Measurements from ENCODE around the gene FCN2. TPM values are rescaled to one million over a fixed set of nuclear protein-coding genes. Genes with fewer than 3 reads are reported as not detected.

The FCN2 gene
- total and polyA plus RNA-seq, 2 of the 4 experiments (the other 2 are of a cell fraction), result not detected

GRCh38 chr9:134899168-134899567 is 18.6 kb downstream of the FCN2 start:
- dilution Hi-C loops (cut with HindIII; ENCODE audit: low sequenced_read_pairs, unreplicated experiment), result no loop called here
- POLR2A ChIA-PET (ENCODE audit: unreplicated experiment), result no interaction called here

More at GRCh38 chr9:134899168-134899567, 18.6 kb downstream of the FCN2 start:
- intact Hi-C loops (cut with micrococcal nuclease) (no loop called here), in situ Hi-C loops (cut with MboI; ENCODE audit: low sequenced_read_pairs) (no loop called here)
- Histone ChIP-seq H2BK5ac (ENCODE audit: low read depth, low read length, poor library complexity, severe bottlenecking) (no peak overlapping the region), H3K27me3 (ENCODE audit: control insufficient read depth, insufficient read depth, low read length) (peaks cover 12% of the 10 kb centered on the region), H3K4me3 (ENCODE audit: insufficient read depth, low read depth, low read length) (no peak overlapping the region), H3K9ac (ENCODE audit: low read depth, low read length) (no peak overlapping the region), H4K91ac (ENCODE audit: insufficient read depth, low read depth, low read length) (no peak overlapping the region), H2BK120ac (ENCODE audit: low read depth, low read length) (no peak overlapping the region), H4K5ac (ENCODE audit: low read depth, low read length) (no peak overlapping the region), H3K79me1 (ENCODE audit: low read depth in 1 of 2, low read length in 2 of 2) (no peaks in the 10 kb centered on the region), H3K27ac (ENCODE audit: insufficient read depth, low read length) (no peak overlapping the region), H4K8ac (ENCODE audit: low read depth in 2 of 2, low read length in 2 of 2) (no peak overlapping the region), H2BK15ac (ENCODE audit: low read depth, low read length) (no peak overlapping the region), H3K4ac (ENCODE audit: low read depth, low read length) (no peak overlapping the region), H2AK9ac (replicated peaks; ENCODE audit: low read depth, low read length, poor library complexity) (no peak overlapping the region), H3K36me3 (ENCODE audit: control insufficient read depth, insufficient read depth, low read length) (no peaks in the 10 kb centered on the region), H3K4me2 (ENCODE audit: low read depth, low read length) (no peak overlapping the region), H3K23ac (ENCODE audit: low read depth, low read length) (no peak overlapping the region), H3K56ac (ENCODE audit: extremely low read depth, insufficient read depth, low read length) (no peak overlapping the region), H3K9me1 (ENCODE audit: insufficient read depth, low read length) (no peaks in the 10 kb centered on the region), H3K18ac (ENCODE audit: low read depth, low read length) (no peak overlapping the region), H3K9me3 (ENCODE audit: control insufficient read depth, insufficient read depth, low read length) (peaks cover 10% of the 10 kb centered on the region; the same call in 1 of the 2 replicates), H2BK20ac (ENCODE audit: low read depth, low read length) (no peak overlapping the region), H3K4me1 (ENCODE audit: control insufficient read depth, insufficient read depth, low read length) (peaks cover 10% of the 10 kb centered on the region), H2AFZ (replicated peaks; ENCODE audit: low read length, poor library complexity) (no peak overlapping the region), H4K20me1 (ENCODE audit: insufficient read depth, low read length) (no peaks in the 10 kb centered on the region), H2AK5ac (ENCODE audit: low read depth, low read length) (no peak overlapping the region), H3K14ac (replicated peaks; ENCODE audit: low read depth, low read length) (no peak overlapping the region)
- no CpG with 5 or more reads among the region's 3 CpGs for WGBS, 2 experiments (ENCODE audit: extremely low coverage in 2 of 2, insufficient read length in 1 of 2)
- no peak for TF ChIP-seq POLR2A (IDR thresholded peaks at IDR 0.05; ENCODE audit: low read depth, low read length)
- TF ChIP-seq ELK1 (IDR thresholded peaks at IDR 0.05; ENCODE audit: borderline replicate concordance, low read depth, low read length), result no peak
- TF ChIP-seq RCOR1 (IDR thresholded peaks at IDR 0.05; ENCODE audit: insufficient replicate concordance, low read length), result no peak
- TF ChIP-seq CTCF (conservative IDR thresholded peaks at IDR 0.05; ENCODE audit: low read depth, low read length), result no peak
- no peak for TF ChIP-seq USF2 (IDR thresholded peaks at IDR 0.05; ENCODE audit: low read depth, low read length)
- no peak for TF ChIP-seq NFE2L2 (IDR thresholded peaks at IDR 0.05; ENCODE audit: low read depth, low read length)
- TF ChIP-seq MAFK (IDR thresholded peaks at IDR 0.05; ENCODE audit: low read depth, low read length), result no peak
- no peak for TF ChIP-seq BHLHE40 (IDR thresholded peaks at IDR 0.05; ENCODE audit: low read depth, low read length)
- TF ChIP-seq RAD21 (IDR thresholded peaks at IDR 0.05; ENCODE audit: low read length), result no peak
- no peak for TF ChIP-seq FOS (IDR thresholded peaks at IDR 0.05; ENCODE audit: low read depth, low read length)
- no peak for TF ChIP-seq CEBPB (IDR thresholded peaks at IDR 0.05; ENCODE audit: low read depth, low read length)
- no peak for TF ChIP-seq CHD1 (IDR thresholded peaks at IDR 0.05; ENCODE audit: low read depth, low read length)
- TF ChIP-seq MAZ (IDR thresholded peaks at IDR 0.05; ENCODE audit: borderline replicate concordance, low read depth, low read length), result no peak
- TF ChIP-seq SMC3 (IDR thresholded peaks at IDR 0.05; ENCODE audit: low read depth, low read length), result no peak
- ATAC-seq (ENCODE audit: low read depth), result no peak
- DNase-seq, result no peak
- no TSS peak for BruUV-seq (replicated peaks)
- CTCF ChIA-PET, result no interaction called here

All from IMR-90 (cell line).